Adrenal gland (tissue), 5 donors: Measurements from ENCODE around the gene VIPR2.

Experiments used
- CTCF ChIP-seq, 6 experiments: fragments of 450-650 bp in 4 of 6; fragments of 200-600 bp in 2 of 6; sonication (generic) in 1 of 6; IDR thresholded peaks; 1 replicate in 5 of 6; 2 replicates in 1 of 6; pipeline versions ENCODE4 v1.5.1 to v1.8.0; 2016 to 2021; ENCODE audit warnings: antibody characterized with exemption in 6 of 6, mild to moderate bottlenecking in 2 of 6, moderate library complexity in 1 of 6
- POLR2A ChIP-seq, 2 donors: fragments of 450-650 bp; IDR thresholded peaks; one replicate each; pipeline ENCODE4 v1.6.1; 2017; ENCODE audit warnings: antibody characterized with exemption in 2 of 2, mild to moderate bottlenecking in 2 of 2, moderate library complexity in 1 of 2
- donor health status: DM: no; HTN: no; CAD: no.

GRCh38 chr7:159130820-159131219 lies 13.8 kb downstream of the VIPR2 start:
- TF ChIP-seq CTCF (IDR thresholded peaks at IDR 0.05) (no peak), POLR2A (IDR thresholded peaks at IDR 0.05) (no peak)
